Measurements from ENCODE around the gene ECM1.

Gene ECM1

DNA sequence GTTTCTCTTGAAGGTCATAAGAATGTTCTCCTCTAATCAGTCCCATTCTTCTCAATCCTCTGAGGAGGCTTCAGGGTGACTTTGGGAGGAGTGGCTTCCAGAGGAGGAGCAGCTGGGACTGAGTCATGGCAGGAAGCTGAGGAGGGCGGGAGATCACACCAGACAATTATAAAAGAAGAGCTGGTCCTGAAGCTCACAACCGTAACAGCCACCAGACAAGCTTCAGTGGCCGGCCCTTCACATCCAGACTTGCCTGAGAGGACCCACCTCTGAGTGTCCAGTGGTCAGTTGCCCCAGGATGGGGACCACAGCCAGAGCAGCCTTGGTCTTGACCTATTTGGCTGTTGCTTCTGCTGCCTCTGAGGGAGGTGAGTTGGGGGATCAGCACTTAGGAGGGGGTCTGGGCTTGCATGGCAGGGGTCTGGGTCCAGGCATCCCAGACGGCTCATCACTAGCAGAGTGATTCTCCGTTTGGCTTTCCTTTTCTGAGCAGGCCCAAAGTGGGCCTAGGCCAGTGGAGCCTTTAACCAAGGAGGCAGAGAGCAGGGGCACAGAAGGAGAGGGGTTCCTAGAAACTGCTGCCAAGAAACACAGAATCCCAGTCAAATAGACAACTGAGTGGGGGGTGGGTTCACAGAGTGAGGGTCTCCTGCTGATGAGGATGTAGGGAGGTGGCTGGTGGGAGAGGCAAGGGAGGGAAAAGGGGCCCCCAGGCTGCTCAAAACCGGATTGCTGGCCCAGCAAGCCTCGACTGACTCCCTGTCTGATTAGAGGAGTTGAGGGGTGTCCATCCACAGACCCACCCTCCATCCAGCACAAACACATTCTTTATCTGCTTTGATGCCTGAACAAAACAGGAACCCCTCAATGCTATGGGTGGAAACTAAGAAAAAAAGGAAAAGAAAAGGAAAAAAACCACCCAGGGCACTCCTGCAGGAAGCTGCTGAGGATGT is at the start of gene ECM1:
TSS of gene ECM1 (plus strand) at position 198 of the 953 bp plus-strand sequence. CDS start at position 299, 101 bp downstream.
- DNase-seq (ENCODE audit: low read depth), result peak; percentile 86
- TF ChIP-seq, protein P1, sequence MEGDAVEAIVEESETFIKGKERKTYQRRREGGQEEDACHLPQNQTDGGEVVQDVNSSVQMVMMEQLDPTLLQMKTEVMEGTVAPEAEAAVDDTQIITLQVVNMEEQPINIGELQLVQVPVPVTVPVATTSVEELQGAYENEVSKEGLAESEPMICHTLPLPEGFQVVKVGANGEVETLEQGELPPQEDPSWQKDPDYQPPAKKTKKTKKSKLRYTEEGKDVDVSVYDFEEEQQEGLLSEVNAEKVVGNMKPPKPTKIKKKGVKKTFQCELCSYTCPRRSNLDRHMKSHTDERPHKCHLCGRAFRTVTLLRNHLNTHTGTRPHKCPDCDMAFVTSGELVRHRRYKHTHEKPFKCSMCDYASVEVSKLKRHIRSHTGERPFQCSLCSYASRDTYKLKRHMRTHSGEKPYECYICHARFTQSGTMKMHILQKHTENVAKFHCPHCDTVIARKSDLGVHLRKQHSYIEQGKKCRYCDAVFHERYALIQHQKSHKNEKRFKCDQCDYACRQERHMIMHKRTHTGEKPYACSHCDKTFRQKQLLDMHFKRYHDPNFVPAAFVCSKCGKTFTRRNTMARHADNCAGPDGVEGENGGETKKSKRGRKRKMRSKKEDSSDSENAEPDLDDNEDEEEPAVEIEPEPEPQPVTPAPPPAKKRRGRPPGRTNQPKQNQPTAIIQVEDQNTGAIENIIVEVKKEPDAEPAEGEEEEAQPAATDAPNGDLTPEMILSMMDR (conservative IDR thresholded peaks at IDR 0.05; ENCODE audit: low read depth, low read length), result no peak
- peak within 1 kb of the TSS; percentile 44 for H3K4me3 ChIP-seq (ENCODE audit: low read depth, low read length)

DNA sequence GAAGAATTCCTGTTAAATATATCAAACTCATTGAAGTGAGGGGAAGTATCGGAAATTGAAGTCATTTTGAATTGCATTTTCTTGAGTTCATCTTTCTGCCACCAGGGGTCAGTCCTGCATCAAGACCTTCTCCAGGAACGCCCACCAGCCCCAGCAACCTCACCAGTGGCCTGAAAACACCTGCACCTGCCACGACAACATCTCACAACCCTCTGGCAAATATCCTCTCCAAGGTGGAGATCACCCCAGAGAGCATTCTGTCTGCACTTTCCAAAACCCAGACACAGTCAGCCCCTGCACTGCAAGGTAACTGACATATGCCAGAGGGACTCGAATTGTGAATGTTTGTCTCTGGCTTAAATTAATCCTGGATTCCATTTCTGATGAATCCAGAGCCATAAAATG is 43.5 kb upstream of the ECM1 start:
- no peak overlapping the region for H3K4me3 ChIP-seq (ENCODE audit: low read depth, low read length)
- peak; percentile 76 for DNase-seq (ENCODE audit: low read depth)
- TF ChIP-seq, protein P1 (conservative IDR thresholded peaks at IDR 0.05; ENCODE audit: low read depth, low read length), result peak; percentile 83

DNA sequence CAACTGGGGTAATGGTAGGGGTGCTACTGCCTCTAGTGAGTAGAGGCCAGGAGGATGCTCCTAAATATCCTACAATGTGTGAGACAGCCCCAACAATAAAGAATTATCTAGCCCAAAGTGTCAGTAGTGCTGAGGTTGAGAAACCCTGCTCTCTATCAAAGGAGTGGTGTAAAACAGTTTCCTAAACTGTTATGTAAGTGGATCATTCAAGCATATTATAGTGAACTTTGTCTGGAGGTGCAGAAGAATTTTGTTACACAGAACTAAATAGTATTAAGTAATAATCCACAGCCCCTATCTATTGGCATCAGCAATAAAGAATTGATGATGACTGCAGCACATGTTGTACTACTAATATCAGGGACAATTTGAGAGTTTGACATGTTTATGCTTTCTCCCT is 40.9 kb upstream of the ECM1 start:
- H3K4me3 ChIP-seq (ENCODE audit: low read depth, low read length), result no peak overlapping the region
- no peak for DNase-seq (ENCODE audit: low read depth)

DNA sequence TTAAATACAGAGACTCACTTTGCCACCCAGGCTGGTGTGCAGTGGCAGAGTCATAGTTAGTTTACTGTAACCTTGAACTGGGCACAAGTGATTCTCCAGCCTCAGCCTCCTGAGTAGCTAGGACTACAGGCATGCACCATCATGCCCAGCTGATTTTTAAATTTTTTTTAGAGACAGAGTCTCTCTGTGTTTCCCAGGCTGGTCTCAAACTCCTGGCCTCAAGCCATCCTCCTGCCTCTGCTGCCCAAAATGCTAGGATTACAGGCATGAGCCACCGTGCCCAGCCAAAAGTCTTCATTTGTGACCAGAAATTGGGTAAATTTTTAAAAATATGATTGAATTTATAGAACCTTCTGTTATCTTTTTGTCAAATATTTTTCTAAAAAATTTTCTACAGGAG is 38.6 kb upstream of the ECM1 start:
- H3K4me3 ChIP-seq (ENCODE audit: low read depth, low read length), result no peak overlapping the region
- TF ChIP-seq, protein P1 (conservative IDR thresholded peaks at IDR 0.05; ENCODE audit: low read depth, low read length), result no peak
- DNase-seq (ENCODE audit: low read depth), result no peak

More for the DNA sequence above, 40.9 kb upstream of the ECM1 start:
- TF ChIP-seq, protein P1 (conservative IDR thresholded peaks at IDR 0.05; ENCODE audit: low read depth, low read length), result no peak

DNA sequence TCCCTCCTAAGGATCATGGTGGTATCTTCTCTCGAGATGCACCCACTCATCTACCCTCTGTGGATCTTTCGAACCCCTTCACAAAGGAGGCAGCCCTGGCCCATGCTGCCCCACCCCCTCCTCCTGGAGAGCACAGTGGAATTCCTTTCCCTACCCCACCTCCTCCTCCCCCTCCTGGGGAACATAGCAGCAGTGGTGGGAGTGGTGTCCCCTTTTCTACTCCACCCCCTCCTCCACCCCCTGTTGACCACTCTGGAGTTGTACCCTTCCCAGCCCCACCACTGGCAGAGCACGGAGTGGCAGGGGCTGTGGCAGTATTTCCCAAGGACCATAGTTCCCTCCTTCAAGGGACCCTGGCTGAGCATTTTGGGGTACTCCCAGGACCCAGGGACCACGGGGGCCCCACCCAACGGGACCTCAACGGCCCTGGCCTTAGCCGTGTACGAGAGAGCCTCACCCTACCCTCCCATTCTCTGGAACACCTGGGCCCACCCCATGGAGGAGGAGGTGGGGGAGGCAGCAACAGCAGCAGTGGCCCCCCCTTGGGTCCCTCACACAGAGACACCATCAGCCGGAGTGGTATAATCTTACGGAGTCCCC is 35.2 kb upstream of the ECM1 start:
- DNase-seq (ENCODE audit: low read depth), result no peak
- no peak overlapping the region for H3K4me3 ChIP-seq (ENCODE audit: low read depth, low read length)
- TF ChIP-seq, protein P1 (conservative IDR thresholded peaks at IDR 0.05; ENCODE audit: low read depth, low read length), result no peak

DNA sequence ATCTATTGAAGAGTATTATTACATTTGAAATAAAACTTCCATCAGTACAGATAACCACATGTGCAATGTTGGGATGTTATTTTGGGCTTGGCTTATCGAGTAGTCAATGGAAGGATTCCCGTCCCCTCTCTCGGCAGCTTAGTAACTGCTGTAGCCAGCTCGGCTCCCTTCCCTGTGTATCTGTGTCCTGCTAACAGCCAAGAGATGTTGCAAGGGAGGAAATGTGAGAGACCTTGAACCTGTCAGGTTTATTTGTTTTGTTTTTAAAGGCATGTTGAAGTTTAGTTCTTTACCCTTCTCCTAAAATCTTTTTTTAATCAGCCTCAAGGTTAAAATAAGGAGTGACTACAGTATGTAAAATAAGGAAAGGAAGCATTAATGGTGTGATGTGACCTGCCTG is 34.2 kb upstream of the ECM1 start:
- TF ChIP-seq, protein P1 (conservative IDR thresholded peaks at IDR 0.05; ENCODE audit: low read depth, low read length), result no peak
- H3K4me3 ChIP-seq (ENCODE audit: low read depth, low read length), result no peak overlapping the region
- peak; percentile 58 for DNase-seq (ENCODE audit: low read depth)
